ENCODE results near the gene MEIOB.
"Not testable (repeated sequence)": the region's sequence is repeated elsewhere in the genome, so short reads cannot be mapped to it uniquely, and the experiment has no call there.

The MEIOB gene, protein sequence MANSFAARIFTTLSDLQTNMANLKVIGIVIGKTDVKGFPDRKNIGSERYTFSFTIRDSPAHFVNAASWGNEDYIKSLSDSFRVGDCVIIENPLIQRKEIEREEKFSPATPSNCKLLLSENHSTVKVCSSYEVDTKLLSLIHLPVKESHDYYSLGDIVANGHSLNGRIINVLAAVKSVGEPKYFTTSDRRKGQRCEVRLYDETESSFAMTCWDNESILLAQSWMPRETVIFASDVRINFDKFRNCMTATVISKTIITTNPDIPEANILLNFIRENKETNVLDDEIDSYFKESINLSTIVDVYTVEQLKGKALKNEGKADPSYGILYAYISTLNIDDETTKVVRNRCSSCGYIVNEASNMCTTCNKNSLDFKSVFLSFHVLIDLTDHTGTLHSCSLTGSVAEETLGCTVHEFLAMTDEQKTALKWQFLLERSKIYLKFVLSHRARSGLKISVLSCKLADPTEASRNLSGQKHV

DNA sequence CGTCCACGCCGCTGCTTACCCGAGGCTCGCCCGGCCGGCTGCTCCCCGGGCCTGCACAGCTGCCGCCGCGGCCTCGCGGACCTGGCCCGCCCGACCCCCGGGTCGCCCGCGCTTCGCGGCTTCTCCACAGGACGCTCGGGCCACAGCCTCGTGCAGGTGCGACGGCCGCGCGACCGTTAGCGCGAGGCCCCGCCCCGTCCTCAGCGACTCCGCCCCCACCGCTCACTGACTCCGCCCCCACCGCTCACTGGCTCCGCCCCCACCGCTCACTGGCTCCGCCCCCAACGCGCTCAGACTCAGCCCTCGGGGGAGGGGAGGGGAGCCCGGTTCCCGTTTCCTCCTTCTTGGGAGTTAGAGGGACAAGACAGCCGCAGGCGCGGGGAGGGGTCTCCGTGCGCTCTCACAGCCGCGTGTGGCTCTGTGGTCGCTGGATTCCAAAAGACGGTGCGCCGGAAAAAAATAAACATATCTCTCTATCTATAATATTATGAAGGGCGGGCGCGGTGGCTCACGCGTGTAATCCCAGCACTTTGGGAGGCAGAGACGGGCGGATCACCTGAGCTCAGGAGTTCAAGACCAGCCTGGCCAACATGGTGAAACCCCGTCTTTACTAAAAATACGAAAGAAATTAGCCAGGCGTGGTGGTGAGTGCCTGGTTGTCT is at the start of gene MEIOB:
Gene MEIOB (minus strand): TSS at position 191 of the 662 bp plus-strand sequence. CDS start 3,989 bp downstream, outside the sequence.
- DNase-seq (ENCODE audit: low spot score) = no peak

DNA sequence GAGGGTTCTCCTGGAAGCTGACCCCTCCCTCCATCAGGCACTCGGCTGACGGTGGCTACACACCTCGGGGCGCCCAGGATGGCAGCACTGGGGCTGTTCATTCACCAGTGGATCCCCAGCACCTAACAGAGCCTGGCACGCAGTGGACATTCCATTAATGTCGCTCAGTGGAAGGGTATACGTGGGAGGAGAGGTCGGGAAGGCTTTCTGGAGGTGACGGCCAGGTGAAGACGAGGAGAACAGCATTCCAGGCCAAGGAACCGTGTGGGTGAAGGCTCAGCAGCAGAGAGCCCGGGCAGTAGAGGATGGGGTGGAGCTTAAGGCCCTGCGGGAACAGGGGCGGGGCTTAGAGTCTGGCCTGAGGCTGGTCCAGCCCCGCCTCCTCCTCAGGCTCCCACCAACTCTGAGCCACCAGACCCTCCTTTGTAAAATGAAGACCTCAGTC is 48.8 kb upstream of the MEIOB start:
- no peak for DNase-seq (ENCODE audit: low spot score)

DNA sequence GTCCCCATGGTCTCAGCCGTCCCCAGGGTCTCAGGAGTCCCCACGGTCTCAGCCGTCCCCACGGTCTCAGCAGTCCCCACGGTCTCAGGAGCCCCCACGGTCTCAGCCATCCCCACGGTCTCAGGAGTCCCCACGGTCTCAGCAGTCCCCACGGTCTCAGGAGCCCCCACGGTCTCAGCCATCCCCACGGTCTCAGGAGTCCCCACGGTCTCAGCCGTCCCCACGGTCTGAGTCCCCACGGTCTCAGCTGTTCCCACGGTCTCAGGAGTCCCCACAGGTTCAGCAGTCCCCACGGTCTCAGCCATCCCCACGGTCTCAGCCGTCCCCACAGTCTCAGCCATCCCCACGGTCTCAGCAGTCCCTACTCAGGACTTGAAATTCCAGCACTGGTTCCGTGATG is 48.2 kb upstream of the MEIOB start:
- DNase-seq (ENCODE audit: low spot score) = not testable (repeated sequence)

DNA sequence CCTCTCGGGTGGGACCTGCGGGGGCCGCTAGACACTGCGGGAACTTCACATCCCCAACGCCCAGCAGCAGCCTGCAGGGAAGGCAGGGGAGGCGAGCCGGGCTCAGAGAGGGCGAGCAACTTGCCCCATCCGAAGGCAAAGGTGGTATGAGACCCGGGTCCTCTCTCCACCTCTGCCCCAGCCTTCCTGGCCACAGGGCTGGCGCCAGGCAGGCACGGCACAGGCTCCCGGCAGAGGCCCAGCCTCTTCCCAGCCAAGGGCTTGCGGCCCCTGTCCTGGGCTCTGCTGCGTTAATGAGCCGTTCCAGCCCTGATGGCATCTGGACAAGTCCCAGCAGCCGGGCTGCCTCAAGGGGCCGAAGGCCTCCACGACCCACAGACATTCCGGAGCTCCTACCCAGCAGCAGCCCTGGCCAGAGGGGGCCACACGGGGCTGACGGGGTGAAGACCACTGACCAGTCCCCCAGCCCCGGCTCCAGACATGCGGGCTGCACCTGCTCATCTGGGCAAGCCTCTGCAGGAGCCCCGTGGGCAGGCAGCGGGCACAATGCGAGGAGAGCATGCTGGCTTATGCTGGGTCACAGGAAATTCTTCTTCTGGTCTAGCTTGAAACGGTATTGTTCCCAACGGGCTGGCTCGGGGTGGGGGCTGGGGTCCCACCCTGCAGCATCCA is 47.5 kb upstream of the MEIOB start:
- DNase-seq (ENCODE audit: low spot score) = no peak

DNA sequence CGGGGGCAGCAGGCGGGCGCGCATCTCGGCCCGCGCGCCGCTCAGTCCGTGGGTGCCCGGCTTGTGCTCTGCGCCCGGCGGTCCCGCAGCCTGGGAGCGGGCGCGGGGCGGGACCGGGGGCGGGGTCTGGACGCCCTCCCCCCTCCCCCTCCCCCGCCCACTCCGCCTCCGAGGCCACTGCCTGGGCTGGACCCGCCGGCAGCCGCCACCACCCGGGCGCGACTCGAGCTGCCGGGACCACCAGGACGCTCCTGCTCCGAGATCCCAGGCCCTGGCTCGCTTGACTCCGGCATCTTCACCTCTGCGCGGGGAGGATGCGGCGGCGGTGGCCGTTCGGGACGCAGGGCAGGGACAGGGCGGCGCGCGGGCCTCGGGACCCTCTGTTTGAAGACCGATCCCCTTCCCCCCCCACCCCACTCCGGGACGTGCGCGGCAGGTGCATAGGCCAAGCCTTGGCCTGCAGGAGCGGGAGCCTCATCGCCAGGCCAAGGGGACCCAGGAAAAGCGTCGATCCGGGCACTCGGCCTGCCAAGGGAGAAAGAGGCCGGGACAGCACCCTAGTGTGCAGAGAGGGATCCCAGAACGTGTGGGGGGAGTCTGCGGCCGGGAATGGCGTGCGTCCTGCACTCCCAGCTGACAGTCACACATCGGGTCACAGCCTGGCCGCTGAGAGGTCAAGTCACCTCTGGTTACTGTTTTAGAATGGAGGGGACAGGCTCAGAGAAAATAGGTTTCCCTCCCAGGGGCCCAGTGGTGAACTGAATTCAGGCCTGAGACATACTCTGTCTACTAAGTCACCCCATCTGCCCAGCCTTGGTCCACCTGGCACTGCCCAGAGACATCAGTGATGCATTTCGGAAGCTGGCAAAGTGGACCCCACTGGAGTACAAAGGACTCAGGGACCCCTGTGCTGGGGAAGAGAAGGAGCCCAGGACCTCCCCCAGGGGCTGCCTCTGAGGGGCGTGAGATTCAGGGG is 46.7 kb upstream of the MEIOB start, which contains the start of gene HS3ST6:
Gene HS3ST6 (minus strand): TSS at position 65 of the 976 bp plus-strand sequence. CDS start 92 bp downstream, outside the sequence.
- no peak for DNase-seq (ENCODE audit: low spot score)

DNA sequence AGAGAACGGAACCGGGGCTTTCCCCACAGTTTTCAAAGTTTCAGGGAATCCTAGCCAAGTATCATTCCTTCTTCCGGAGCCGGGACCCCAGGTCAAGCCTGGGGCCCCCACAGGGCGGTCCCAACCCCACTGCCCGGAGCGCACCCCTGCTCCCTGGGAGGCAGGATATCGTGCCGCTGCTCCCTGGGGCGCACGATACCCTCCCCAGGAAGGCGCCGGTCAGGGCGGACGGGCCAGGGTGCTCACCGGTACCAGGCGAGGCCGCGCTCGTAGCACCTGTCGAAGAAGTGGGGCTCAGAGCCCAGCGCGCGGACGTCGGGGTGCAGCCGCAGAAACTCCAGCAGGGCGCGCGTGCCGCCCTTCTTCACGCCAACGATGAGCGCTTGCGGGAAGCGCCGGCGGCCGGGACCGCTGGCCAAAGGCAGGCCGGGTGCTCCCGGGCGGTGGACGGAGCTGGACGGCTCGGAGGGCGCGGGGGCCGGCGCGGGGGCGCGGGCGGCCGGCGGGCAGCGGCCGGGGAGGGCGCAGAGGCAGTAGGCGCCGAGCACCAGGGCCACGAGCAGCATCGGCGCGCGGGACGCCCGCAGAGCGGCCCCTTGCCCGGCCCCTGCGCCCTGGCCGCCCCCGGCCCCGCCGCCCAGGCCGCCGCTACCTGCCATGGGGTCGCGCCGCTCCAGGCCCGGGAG is 45.8 kb upstream of the MEIOB start:
- no peak for DNase-seq (ENCODE audit: low spot score)

DNA sequence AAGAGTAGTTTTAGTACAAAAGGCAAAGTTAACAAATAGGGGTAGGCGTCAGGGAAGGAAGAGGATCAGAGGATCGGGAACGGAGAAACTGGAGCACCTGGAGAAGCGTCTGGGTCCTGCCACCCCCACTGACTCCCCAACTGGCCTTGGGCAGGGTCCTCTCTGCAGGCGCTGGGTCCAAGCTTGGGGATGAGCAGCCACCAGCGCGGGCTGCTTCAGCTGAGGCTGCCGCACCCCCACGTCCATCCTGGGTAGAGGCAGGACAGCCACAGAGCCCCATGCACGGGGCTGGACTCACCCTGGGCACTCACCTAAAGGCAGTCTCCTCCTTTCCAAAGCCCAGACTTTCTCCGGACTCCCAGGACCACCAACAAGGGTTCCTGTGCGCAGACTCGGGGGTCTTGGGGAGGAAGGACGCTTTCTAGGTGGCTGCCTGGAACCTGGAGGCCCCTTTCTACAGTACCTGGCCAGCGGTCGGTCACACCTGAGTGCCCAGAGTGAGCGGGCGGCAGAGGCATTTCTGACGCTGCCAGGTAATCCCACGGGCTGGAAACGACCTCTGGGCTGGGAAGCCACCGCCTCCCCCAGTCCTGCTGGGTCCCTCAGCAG is 45.2 kb upstream of the MEIOB start:
- no peak for DNase-seq (ENCODE audit: low spot score)

DNA sequence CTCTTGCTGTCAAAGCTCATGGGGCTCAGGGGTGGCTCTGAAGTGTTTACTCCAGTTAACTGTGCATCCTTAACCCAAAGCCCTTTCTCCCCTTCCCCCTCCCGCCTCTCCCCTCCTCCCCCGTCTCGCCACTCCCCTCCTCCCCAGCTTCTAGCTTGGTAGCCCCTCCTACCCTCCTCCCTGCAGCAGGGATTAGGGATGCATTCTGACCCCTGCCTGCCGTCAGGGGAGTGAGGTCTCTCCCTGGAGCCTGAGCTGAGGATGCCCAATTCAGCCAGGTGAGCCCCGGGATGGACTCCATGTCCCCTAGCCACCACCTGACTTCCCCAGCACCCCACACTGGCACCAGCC is 44.7 kb upstream of the MEIOB start:
- DNase-seq (ENCODE audit: low spot score) = no peak

DNA sequence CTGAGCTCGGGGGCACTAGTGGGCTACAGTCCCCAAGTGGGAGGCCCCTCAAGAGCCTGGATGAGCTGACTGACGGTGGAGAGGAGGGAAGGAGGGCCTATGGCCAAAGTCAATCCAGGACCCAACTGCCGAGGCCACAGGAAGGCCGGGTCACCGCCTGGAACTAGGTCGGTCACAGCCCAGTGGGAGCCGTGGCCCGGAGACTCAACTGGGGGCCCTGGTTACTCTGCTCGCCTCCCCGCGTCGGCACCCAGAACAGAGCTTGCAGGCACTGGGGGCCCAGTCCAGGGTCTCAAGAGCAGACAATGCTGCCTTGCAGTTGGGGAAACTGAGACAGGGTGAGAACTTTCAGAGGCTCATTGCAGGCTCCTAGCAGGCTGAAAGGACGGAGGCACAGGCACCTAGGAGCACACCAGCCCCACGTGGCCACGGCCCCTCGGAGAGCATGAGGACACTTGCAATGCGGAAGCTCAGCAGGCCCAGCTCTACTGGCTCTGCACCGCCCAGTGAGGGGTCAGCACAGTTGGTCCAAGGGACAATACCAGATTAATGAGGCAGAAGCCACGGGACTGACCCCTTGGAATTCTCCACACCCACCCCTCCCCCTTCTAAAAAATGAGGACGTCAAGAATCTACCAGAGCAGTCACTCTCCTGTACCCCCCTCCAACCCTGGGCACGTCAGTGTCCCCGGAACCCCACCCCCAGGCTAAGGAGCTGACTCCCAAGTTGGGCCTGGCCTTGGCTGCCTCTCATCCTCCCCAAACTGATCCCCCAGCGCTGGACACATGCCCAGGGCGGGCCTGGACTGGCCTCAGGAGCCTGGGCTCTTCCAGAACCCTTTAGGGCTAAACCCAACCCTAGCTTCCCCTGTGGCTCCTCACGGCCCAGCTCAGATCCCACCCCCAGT is 44.0 kb upstream of the MEIOB start:
- DNase-seq (ENCODE audit: low spot score) = no peak

DNA sequence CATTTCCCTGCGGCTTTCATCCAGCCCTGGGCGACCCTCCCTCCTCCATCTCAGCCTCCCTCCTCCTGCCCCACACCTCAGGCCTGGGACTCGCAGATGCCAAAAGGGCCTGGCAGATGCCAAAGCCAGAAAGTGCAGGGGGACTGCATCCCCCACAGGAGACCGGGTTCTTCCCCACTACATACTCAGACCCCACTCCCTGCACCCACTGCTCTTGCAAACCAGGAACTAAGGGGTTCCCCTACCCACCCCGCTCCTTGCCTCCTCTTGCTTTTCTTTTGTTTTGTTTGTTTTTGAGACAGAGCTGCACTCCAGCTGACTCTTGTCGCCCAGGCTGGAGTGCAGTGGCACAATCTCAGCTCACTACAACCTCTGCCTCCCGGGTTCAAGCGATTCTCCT is 43.0 kb upstream of the MEIOB start:
- no peak for DNase-seq (ENCODE audit: low spot score)

DNA sequence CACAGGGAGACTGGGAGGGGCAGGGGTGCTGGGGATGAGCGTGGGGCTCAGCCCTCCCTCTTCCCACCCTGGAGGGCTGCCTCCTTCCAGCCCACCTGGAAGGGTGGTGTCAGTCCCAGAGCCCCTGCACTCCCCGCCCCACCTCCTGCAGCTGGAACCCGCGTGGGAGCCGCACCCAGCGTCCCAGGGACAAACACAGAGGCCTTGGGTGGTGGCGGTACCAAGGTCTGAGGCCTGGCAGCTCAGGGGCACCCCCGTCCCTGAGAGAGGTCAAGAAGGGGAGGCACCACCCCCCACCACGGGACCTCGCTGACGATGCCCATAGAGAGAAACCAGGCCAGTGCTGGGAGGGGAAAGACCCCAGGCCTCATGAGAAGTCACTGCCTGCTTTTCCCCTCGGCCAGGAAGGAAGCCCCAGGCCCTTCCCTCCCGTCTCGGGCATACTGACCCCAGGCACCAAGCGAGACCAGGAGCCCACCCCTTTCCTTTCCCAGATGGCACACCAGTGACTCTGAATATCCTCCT is 42.2 kb upstream of the MEIOB start:
- no peak for DNase-seq (ENCODE audit: low spot score)

DNA sequence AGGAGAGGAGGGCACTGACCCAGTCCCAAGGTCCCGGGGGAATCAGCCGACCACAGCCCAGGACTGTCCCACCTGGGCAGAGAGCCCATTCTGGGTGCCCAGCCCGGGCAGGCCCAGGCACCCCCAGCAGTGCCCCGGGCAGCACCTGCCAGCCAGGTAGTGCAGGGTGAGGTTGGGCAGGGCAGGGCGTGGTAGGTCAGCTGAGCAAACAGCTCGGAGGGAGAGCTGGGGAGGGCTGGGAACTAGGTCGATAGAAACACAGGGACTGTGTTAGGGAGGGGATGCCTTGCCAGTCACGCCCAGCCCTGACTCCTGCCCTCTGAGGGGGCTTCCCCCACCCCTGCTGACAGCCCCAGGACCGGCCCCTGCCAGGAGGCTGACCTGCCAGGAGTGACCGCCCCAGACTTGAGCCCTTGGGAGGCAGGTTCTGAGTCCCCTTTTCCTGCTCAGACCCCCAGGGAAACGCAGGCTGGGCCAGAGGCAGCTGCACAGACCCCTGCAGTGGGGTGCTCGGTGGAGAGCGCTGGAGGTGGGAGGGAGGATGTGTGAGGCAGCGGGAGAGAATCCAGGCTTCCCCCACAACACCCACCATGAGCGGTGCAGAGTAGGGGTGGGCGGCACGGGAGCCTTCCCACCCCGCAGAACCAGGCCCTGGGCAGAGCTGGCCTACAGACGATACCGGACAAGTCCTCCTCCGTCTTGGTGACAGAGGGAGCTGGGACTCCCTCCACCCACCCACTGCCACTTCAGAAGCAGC is 41.5 kb upstream of the MEIOB start:
- no peak for DNase-seq (ENCODE audit: low spot score)

DNA sequence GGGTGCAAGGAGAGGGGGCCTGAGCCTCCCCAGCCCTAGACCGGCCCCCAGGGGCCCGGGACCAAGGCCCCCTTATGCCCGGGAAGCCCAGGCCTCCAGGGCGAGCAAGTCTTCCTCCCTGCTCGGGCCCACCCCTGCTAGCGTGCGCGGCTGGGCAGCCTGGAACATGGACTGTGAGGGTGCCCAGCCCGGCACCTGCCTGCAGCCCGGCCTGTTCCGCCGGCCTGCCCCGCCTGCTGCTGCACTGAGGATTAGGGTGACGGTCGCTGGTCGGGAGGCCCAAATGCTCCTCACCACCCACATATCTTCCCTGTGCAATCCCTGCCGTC is 40.2 kb upstream of the MEIOB start:
- no peak for DNase-seq (ENCODE audit: low spot score)

DNA sequence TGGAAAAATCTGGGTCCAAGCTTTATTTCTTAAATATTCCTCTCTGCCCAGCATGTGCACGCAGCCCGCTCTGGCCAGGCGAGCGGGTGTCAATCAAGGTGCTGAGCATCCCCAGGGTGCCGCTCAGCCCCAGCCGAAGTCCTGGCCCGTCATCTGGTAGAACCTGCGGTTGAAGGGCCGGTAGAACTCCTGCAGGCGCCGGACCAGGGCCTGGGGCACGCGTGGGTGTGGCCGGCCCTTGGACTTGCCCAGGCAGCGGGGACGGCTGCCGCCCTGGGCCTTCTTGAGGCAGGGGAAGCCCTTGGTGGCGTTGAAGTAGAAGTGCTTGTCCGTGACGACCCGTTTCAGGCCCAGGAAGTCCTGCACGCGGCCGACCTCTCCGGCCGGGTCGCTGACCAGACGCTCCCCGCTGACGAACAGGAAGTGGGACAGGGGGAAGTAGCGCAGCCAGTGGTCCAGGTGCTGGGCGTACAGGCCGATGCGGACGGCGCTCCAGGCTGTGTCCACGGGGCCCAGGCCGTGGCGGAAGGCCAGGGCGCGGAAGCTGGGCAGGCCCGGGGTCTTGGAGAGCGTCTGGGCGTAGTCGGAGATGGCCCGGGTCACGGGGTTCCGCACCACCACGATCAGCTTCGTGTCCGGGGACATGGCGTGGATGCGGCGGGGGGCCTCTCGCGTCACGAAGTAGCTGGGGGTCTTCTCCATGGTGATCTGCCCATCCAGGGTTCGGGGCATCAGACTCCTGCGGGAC is 39.7 kb upstream of the MEIOB start:
- no peak for DNase-seq (ENCODE audit: low spot score)

DNA sequence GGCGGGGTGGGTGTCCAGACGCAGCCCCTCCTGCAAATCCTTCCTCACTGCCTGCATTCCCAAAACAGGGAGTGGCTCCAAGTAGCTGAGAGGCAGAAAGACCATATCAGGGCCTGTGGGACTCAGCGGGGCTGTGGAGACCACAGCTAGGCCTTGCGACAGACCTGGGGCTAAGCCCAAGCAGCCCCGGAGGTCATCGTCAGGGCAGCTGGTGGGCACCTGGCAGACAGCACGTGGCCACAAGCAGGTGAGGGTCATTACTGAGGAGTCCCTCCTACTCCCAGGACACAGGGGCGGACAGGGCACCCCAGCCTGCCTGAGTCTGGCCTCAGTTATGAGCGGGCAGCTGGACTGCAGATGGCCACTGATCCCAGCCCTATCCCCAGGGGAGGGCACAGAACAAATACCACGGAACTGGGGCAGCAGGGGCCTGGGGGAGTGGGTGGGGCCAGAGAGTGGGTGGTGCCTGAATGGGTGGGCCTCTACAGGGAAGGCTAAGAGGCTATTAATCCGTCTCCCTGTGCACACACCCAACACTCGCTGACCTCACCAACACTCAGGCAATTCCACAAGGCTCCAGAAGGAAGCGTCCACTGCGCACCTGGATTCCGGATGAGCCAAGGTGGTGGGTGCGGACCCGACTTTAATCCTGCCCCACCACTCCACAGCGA is 37.7 kb upstream of the MEIOB start:
- no peak for DNase-seq (ENCODE audit: low spot score)

DNA sequence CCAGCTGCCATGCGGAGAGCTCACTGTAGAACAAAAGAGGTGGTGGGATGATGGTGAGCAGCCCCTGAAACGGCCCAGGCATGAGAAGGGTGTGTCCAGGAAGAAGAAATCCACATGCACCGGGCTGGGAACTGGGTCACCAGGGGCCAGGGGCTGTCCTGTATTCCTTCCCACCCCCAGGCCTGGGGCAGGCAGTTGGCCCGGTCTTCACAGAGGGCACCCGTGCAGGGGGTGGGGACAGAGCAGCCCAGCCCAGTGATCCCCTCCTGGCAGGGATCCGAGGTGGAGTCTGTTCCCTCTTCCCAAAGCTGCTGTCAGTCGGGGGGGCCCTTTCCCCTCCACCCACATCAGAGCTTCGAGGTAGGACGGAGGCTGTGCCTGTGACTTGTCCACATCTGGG is 37.0 kb upstream of the MEIOB start:
- DNase-seq (ENCODE audit: low spot score) = no peak

DNA sequence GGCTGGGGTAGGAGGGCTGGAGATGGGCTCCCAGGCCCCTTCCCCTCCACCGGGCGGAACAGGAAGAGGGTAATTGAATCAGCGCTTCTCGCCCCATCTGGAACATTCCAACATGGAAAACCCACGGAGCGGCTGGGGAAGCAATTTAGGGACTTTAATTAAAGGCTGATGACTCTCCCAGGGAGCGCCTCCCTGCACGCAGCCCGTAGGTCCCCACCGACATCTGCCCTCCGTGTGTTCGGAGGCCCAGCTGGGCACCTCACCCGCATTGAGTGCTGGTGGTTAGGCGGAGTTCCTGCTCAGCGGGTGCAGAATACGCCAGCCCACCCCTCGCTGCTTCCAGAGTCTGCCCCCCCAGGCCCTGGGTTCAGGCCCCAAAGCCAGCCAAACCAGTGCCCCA is 36.2 kb upstream of the MEIOB start:
- DNase-seq (ENCODE audit: low spot score) = no peak

All from hepatic stellate cell (primary cell).